K562 (cell line): ENCODE results near the gene SLC7A8. TPM values are rescaled to one million over a fixed set of nuclear protein-coding genes. Genes with fewer than 3 reads are reported as not detected.

Source experiments
- ATAC-seq: fragments of 200-7000 bp; cut with Tn5 transposase; 3 replicates; pipeline ENCODE4 v1.9.1; 2020; ENCODE audit warnings: moderate library complexity
- BruUV-seq: library from RNA; stranded (reverse); fragments of 400-500 nt; replicated peaks from 2 replicates; lab custom pipeline; 2021; lab: Mats Ljungman, UMichigan
- CTCF ChIA-PET: fragments of 300-600 bp; formaldehyde crosslinking; extraction: SDS; loops from one replicate; lab custom pipeline; 2021; ENCODE audit warnings: low intra/inter-chr PET ratio; lab: Yijun Ruan, JAX
- POLR2A ChIA-PET: fragments of 300-600, 350-650 bp; sonication (Branson Sonifier 250); formaldehyde crosslinking; extraction: SDS; loops from one replicate; lab custom pipeline; 2021; ENCODE audit warnings: antibody characterized with exemption, inconsistent platforms; lab: Yijun Ruan, JAX
- DNase-seq, 4 experiments: peaks; one replicate each; pipeline versions ENCODE4 v3.0.0 to v3.0.0-alpha.2; 2011 to 2018; ENCODE audit warnings: low spot score in 3 of 4, mixed read lengths in 3 of 4; ENCODE audit errors: extremely low read depth in 1 of 4
- FAIRE-seq: peaks from 2 replicates; lab custom pipeline; 2011; peaks lifted over from hg19 to GRCh38; lab: Jason Lieb, UNC
- H2AFZ ChIP-seq: 2 replicates; pipeline ENCODE4 v1.6.0; 2011; ENCODE audit warnings: low read depth, low read length, control low read depth, inconsistent platforms
- H3K27ac ChIP-seq: fragments of 200-600 bp; 3 replicates; pipeline ENCODE4 v1.8.0; 2011; ENCODE audit warnings: low read depth, mild to moderate bottlenecking, control low read depth, inconsistent platforms, low read length, moderate library complexity, mixed read lengths; ENCODE audit errors: extremely low read depth
- H3K27me3 ChIP-seq, 2 experiments: fragments of 300-600 bp in 1 of 2; 2 replicates in 1 of 2; 3 replicates in 1 of 2; pipeline versions ENCODE4 v1.6.0 to v1.8.0; 2011; ENCODE audit warnings: inconsistent platforms in 2 of 2, low read length in 2 of 2, mild to moderate bottlenecking in 1 of 2, mixed read lengths in 1 of 2, moderate library complexity in 1 of 2; ENCODE audit not compliant: control insufficient read depth in 2 of 2, insufficient read depth in 2 of 2
- H3K36me3 ChIP-seq: fragments of 300-600 bp; 3 replicates; pipeline ENCODE4 v1.8.0; 2011; ENCODE audit warnings: mild to moderate bottlenecking, low read length, inconsistent platforms; ENCODE audit not compliant: control insufficient read depth, insufficient read depth
- H3K4me1 ChIP-seq, 2 experiments: fragments of 200-600 bp in 1 of 2; replicated peaks in 1 of 2; 2 replicates in 1 of 2; 3 replicates in 1 of 2; pipeline versions ENCODE4 v1.5.1 to v1.8.0; 2011; ENCODE audit warnings: inconsistent platforms in 2 of 2, low read length in 2 of 2, mild to moderate bottlenecking in 1 of 2, mixed read lengths in 1 of 2, moderate library complexity in 1 of 2; ENCODE audit not compliant: control insufficient read depth in 2 of 2, insufficient read depth in 2 of 2
- H3K4me2 ChIP-seq: 2 replicates; pipeline ENCODE4 v1.6.1; 2011; ENCODE audit warnings: low read length, control low read depth, inconsistent platforms, mixed read lengths; ENCODE audit not compliant: insufficient read depth
- H3K4me3 ChIP-seq: fragments of 200-600 bp; sonication (generic), shearing (Covaris generic); 2 replicates; pipeline ENCODE4 v1.5.1; 2016; ENCODE audit warnings: control low read depth, inconsistent platforms
- H3K79me2 ChIP-seq: fragments of 200-600 bp; 3 replicates; pipeline ENCODE4 v1.8.0; 2011; ENCODE audit warnings: low read length, inconsistent platforms; ENCODE audit not compliant: control insufficient read depth, insufficient read depth
- H3K9ac ChIP-seq, 2 experiments: 2 replicates each; pipeline versions ENCODE4 v1.6.0 to v1.6.1; 2011; ENCODE audit warnings: low read depth in 2 of 2, low read length in 2 of 2, control low read depth in 1 of 2, inconsistent platforms in 1 of 2, mild to moderate bottlenecking in 1 of 2, mixed read lengths in 1 of 2; ENCODE audit not compliant: insufficient read depth in 1 of 2
- H3K9me1 ChIP-seq: one replicate; pipeline ENCODE4 v1.6.0; 2011; ENCODE audit warnings: inconsistent platforms, mild to moderate bottlenecking, low read length, moderate library complexity; ENCODE audit not compliant: control insufficient read depth, insufficient read depth
- H3K9me3 ChIP-seq: replicated peaks from 2 replicates; pipeline ENCODE4 v1.5.1; 2011; ENCODE audit warnings: low read depth, low read length, inconsistent platforms; ENCODE audit not compliant: control insufficient read depth, insufficient read depth
- H4K20me1 ChIP-seq: replicated peaks from 2 replicates; pipeline ENCODE4 v1.6.1; 2011; ENCODE audit warnings: low read length, inconsistent platforms, mixed read lengths; ENCODE audit not compliant: control insufficient read depth, insufficient read depth
- ADNP ChIP-seq: fragments of 200-800 bp; sonication (Bioruptor generic); IDR thresholded peaks from 2 replicates; pipeline ENCODE4 v1.6.1; 2016; ENCODE audit warnings: missing genetic modification characterization, missing compliant biosample characterization
- ARID1B ChIP-seq: fragments of 450-650 bp; IDR thresholded peaks from 2 replicates; pipeline ENCODE4 v1.6.1; 2016; ENCODE audit warnings: antibody characterized with exemption, mild to moderate bottlenecking, inconsistent platforms
- ASH1L ChIP-seq: fragments of 450-650 bp; IDR thresholded peaks from 2 replicates; pipeline ENCODE4 v1.6.1; 2018; ENCODE audit warnings: borderline replicate concordance, mild to moderate bottlenecking, low read depth; ENCODE audit not compliant: partially characterized antibody
- BHLHE40 ChIP-seq: IDR thresholded peaks from 2 replicates; pipeline ENCODE4 v1.6.1; 2011; ENCODE audit warnings: low read length, improper control_type of control experiment
- CBFA2T2 ChIP-seq: fragments of 450-650 bp; conservative IDR thresholded peaks from 2 replicates; pipeline ENCODE4 v1.6.1; 2017; ENCODE audit warnings: mild to moderate bottlenecking
- COPS2 ChIP-seq: fragments of 450-650 bp; conservative IDR thresholded peaks from 2 replicates; pipeline ENCODE4 v1.6.1; 2016; ENCODE audit warnings: mild to moderate bottlenecking, moderate library complexity
- E2F4 ChIP-seq: sonication (generic); formaldehyde crosslinking; IDR thresholded peaks from 2 replicates; pipeline ENCODE4 v1.8.0; 2022; ENCODE audit warnings: mild to moderate bottlenecking, low read depth, missing genetic modification reagents
- EP400 ChIP-seq: fragments of 450-650 bp; IDR thresholded peaks from 2 replicates; pipeline ENCODE4 v1.6.1; 2017; ENCODE audit warnings: antibody characterized with exemption, mild to moderate bottlenecking, moderate library complexity
- FOXK2 ChIP-seq, 2 experiments: fragments of 450-650 bp; IDR thresholded peaks in 1 of 2; conservative IDR thresholded peaks in 1 of 2; 2 replicates each; pipeline ENCODE4 v1.6.1; 2016; ENCODE audit warnings: low read depth in 2 of 2, mild to moderate bottlenecking in 1 of 2
- HDAC6 ChIP-seq: IDR thresholded peaks from 2 replicates; pipeline ENCODE4 v1.6.1; 2012; ENCODE audit warnings: low read depth, mild to moderate bottlenecking, control low read depth, inconsistent platforms, low read length, moderate library complexity
- KDM1A ChIP-seq, 2 experiments: fragments of 450-650 bp; IDR thresholded peaks; 2 replicates each; pipeline ENCODE4 v1.6.1; 2016; ENCODE audit warnings: mild to moderate bottlenecking in 2 of 2
- KDM4B ChIP-seq, 2 experiments: fragments of 450-650 bp in 1 of 2; sonication (generic) in 1 of 2; IDR thresholded peaks; 2 replicates each; pipeline ENCODE4 v1.6.1; 2016 to 2017; ENCODE audit warnings: borderline replicate concordance in 2 of 2, antibody characterized with exemption in 1 of 2, low read depth in 1 of 2, mild to moderate bottlenecking in 1 of 2
- MCM7 ChIP-seq, 2 experiments: fragments of 450-650 bp; IDR thresholded peaks; 2 replicates each; pipeline ENCODE4 v1.6.1; 2016 to 2018
- MTA2 ChIP-seq: fragments of 450-650 bp; IDR thresholded peaks from 2 replicates; pipeline ENCODE4 v1.6.1; 2016; ENCODE audit warnings: low read depth
- NCOA2 ChIP-seq, 2 experiments: fragments of 450-650 bp; IDR thresholded peaks; 2 replicates each; pipeline ENCODE4 v1.6.1; 2018; ENCODE audit warnings: mild to moderate bottlenecking in 2 of 2, moderate library complexity in 1 of 2; ENCODE audit not compliant: partially characterized antibody in 2 of 2
- RCOR1 ChIP-seq, 2 experiments: IDR thresholded peaks; 2 replicates each; pipeline ENCODE4 v1.6.1; 2012; ENCODE audit warnings: low read depth in 2 of 2, low read length in 2 of 2, borderline replicate concordance in 1 of 2, improper control_type of control experiment in 1 of 2
- SRSF1 ChIP-seq: fragments of 200-400 bp; formaldehyde crosslinking; IDR thresholded peaks from 2 replicates; pipeline ENCODE4 v1.6.1; 2017; ENCODE audit warnings: mild to moderate bottlenecking, low read depth, low read length, moderate library complexity
- TAF1 ChIP-seq: IDR thresholded peaks from 2 replicates; pipeline ENCODE4 v1.6.1; 2011; ENCODE audit warnings: mild to moderate bottlenecking, low read length, moderate library complexity; ENCODE audit not compliant: insufficient read depth, control insufficient read depth, severe bottlenecking; ENCODE audit errors: extremely low read depth
- ZNF75A ChIP-seq: fragments of 450-650 bp; formaldehyde crosslinking; IDR thresholded peaks from 2 replicates; pipeline ENCODE4 v1.4.0; 2020; ENCODE audit warnings: mild to moderate bottlenecking
- ZNF79 ChIP-seq: fragments of 250-450 bp; sonication (Bioruptor Pico); IDR thresholded peaks from 2 replicates; pipeline ENCODE4 v1.4.0; 2020; ENCODE audit warnings: low read depth, mild to moderate bottlenecking, moderate library complexity
- WGBS: fragments of 100-300 bp; shearing (Covaris generic); methylation state at CpG from one replicate; pipeline ENCODE4 v1.1.6; 2016; ENCODE audit warnings: low coverage, mixed read lengths; ENCODE audit not compliant: insufficient coverage; ENCODE audit errors: missing lambda C conversion rate; 5-methylcytosine and 5-hydroxymethylcytosine counted together
- in situ Hi-C: fragments of 300-500 bp; cut with MboI; formaldehyde crosslinking; loops from 4 replicates; pipeline ENCODE4 v1.15.0; 2018; ENCODE audit warnings: inconsistent platforms, mixed read lengths
- intact Hi-C: fragments of 100-400 bp; cut with micrococcal nuclease; formaldehyde crosslinking; loops from 2 replicates; pipeline ENCODE4 v1.14.2; 2022
- polyA plus RNA-seq, 8 experiments: library from polyadenylated mRNA; depleted of rRNA in 4 of 8; stranded (reverse) in 5 of 8; unstranded in 3 of 8; fragments of >200 nt; fragmentation: Nextera tagmentation in 2 of 8; fragmentation: Illumina TruSeq in 1 of 8; extraction: Ambion mirVana in 2 of 8; extraction: Trizol in 1 of 8; gene quantifications; 2 replicates each; pipeline versions ENCODE4 v1.2.1 to v1.2.3, GENCODE V29; 2011 to 2014; ENCODE audit warnings: inconsistent platforms in 1 of 8, missing spikeins in 1 of 8
- total RNA-seq, 7 experiments: library from RNA; depleted of rRNA in 6 of 7; stranded (reverse); fragments of >200 nt in 6 of 7; fragmentation: Illumina TruSeq in 2 of 7; extraction: Trizol in 2 of 7; gene quantifications; 2 replicates each; pipeline versions ENCODE4 v1.2.1 to v1.2.3, GENCODE V29; 2011 to 2021; ENCODE audit warnings: low replicate concordance in 1 of 7

The SLC7A8 gene
- total and polyA plus RNA-seq, 9 of the 15 experiments (the other 6 are each of a cell fraction or from before 2014, with no cell fraction given), result 2.0 to 33.0 (median 6.0) TPM

GRCh38 chr14:23147676-23148075 lies 35.8 kb downstream of the SLC7A8 start (continued):
- TF ChIP-seq KDM4B (IDR thresholded peaks at IDR 0.05; ENCODE audit: borderline replicate concordance in 2 of 2, low read depth in 1 of 2) (no peak), ARID1B (0 out of 2 replicates have a peak, but pooled peaks have one; percentile 14), CBFA2T2 (peak; percentile 41), MTA2 (no peak), BHLHE40 (no peak)

GRCh38 chr14:23146980-23147379 lies 36.5 kb downstream of the SLC7A8 start:
- ChIA-PET POLR2A (interaction anchor here (0.6 to 1.4 kb wide), 6 partner anchors 9 to 1685 kb away, joined by 3 to 6 read pairs (median 4); no protein-coding TSS in a partner anchor), CTCF (no interaction called here)
- in situ Hi-C loops (no loop called here), intact Hi-C loops (loop anchor here (2.0 kb wide), 1 partner anchor 26 kb away; no protein-coding TSS in a partner anchor)
- WGBS, result 66% methylated on average over 4 of the region's 4 CpGs
- peak overlapping the region; percentile 56 for H3K4me2 ChIP-seq
- H3K9ac ChIP-seq, result no peak overlapping the region
- no TSS peak for BruUV-seq
- H3K4me1 ChIP-seq, result peaks cover 36 to 50% of the 10 kb centered on the region in 2 experiments; a peak in 4 of 5 replicates
- DNase-seq (no peak), ATAC-seq (no peak), FAIRE-seq (no peak)
- H3K9me3 ChIP-seq, result no peaks in the 10 kb centered on the region
- no peak overlapping the region for H2AFZ ChIP-seq
- no peaks in the 10 kb centered on the region for H3K79me2 ChIP-seq
- H3K4me3 ChIP-seq, result no peak overlapping the region
- no peaks in the 10 kb centered on the region; the same call in 2 of the 3 replicates for H3K36me3 ChIP-seq
- H3K9me1 ChIP-seq, result no peaks in the 10 kb centered on the region
- no peaks in the 10 kb centered on the region for H4K20me1 ChIP-seq
- H3K27ac ChIP-seq, result peak overlapping the region; percentile 56; the same call in 1 of the 3 replicates
- H3K27me3 ChIP-seq, result no peaks in the 10 kb centered on the region
- TF ChIP-seq KDM1A (IDR thresholded peaks at IDR 0.05), result peak in 1 of 2 experiments; percentile 7
- no peak for TF ChIP-seq SRSF1
- no peak for TF ChIP-seq EP400
- no peak for TF ChIP-seq ASH1L
- no peak for TF ChIP-seq ZNF75A (CRISPR knock-in tag)
- no peak for TF ChIP-seq COPS2
- TF ChIP-seq TAF1, result peak; percentile 7
- TF ChIP-seq HDAC6, result no peak
- no peak for TF ChIP-seq FOXK2 (conservative IDR thresholded peaks at IDR 0.05 in 1 of 2, IDR thresholded peaks at IDR 0.05 in 1 of 2; ENCODE audit: low read depth in 2 of 2)
- peak in 1 of 2 experiments; percentile 50; a peak in 1 of 4 replicates for TF ChIP-seq RCOR1 (IDR thresholded peaks at IDR 0.05; ENCODE audit: borderline replicate concordance in 1 of 2, low read depth in 2 of 2, low read length in 2 of 2)
- no peak for TF ChIP-seq E2F4 (CRISPR knock-in tag)
- TF ChIP-seq NCOA2 (IDR thresholded peaks at IDR 0.05; ENCODE audit: partially characterized antibody in 2 of 2), result no peak
- TF ChIP-seq MCM7 (IDR thresholded peaks at IDR 0.05), result no peak
- no peak for TF ChIP-seq ZNF79 (CRISPR knock-in tag)
- TF ChIP-seq ADNP, result no peak
